ENCODE results near the gene PLEKHS1.
A peak's percentile ranks its signal among the peaks of the same experiment; 100 is the strongest.

The PLEKHS1 gene

GRCh38 chr10:113751181-113751732 is at the start of gene PLEKHS1:
Gene PLEKHS1 (plus strand): TSS chr10:113751682. CDS start chr10:113755278, 3,596 bp downstream.
- no peak for DNase-seq

GRCh38 chr10:113704637-113705343 is 46.7 kb upstream of the PLEKHS1 start:
- no peak for DNase-seq

DNA sequence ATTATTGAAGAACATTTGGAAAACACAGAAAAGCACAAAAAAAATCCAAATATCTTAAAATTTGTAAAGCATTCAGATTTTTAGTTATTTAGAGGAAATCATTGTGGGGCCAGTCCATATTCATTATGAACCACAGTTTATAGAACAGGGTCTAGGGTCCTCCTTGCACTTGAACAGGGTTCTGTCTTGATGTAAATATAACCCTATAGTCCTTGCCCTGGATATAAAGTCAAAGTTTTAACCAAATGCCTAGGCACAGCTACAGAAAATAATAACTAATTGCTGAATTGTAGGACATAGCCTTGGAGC is 46.2 kb upstream of the PLEKHS1 start:
- DNase-seq, result no peak

DNA sequence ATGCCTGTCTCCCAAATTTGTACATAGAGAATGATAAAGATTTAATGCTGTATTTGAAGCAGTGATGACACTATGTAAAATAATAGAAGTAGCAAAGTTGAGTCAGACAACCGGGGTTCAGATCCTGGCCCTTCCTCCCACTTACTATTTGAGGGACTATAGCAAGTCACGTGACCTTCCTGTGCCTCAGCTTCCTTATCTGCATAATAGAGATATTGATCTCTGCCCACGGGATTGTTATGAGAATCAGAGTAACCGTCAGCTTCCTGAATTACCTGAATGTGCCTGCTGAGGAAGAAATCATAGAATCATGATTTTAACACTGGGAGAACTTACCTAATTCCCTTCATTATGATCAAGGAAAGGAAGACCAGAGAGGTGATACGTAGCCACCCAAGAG is 44.9 kb upstream of the PLEKHS1 start:
- no peak for DNase-seq

- DNase-seq, result no peak
Observed at GRCh38 chr10:113708640-113709039, 42.8 kb upstream of the PLEKHS1 start.

- peak in 1 of 2 experiments; percentile 19 for DNase-seq
Observed at GRCh38 chr10:113709221-113709838, 42.2 kb upstream of the PLEKHS1 start.

GRCh38 chr10:113711142-113711541 is 40.3 kb upstream of the PLEKHS1 start:
- no peak for DNase-seq

GRCh38 chr10:113712024-113712423 is 39.5 kb upstream of the PLEKHS1 start:
- no peak for DNase-seq

- no peak for DNase-seq
Observed at GRCh38 chr10:113712755-113713639, 38.5 kb upstream of the PLEKHS1 start.

DNA sequence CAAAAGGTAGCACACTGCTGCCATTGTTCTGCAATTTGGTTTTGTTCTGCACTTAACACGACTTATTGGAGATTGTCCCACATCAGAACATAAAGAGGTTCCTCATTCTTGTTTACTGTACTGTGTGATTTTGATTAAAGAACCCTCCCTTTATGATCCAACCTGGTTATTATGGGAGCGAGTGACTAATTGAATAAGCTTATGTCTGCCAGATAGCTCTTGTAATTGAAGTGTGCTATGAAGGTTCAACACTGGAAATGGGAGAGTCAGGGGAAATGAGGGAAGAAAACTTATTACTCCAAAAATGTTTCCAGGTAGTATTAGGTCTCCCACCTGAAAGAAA is 37.9 kb upstream of the PLEKHS1 start:
- DNase-seq, result no peak

- DNase-seq, result no peak
Observed at GRCh38 chr10:113716109-113716910, 35.2 kb upstream of the PLEKHS1 start.

DNA sequence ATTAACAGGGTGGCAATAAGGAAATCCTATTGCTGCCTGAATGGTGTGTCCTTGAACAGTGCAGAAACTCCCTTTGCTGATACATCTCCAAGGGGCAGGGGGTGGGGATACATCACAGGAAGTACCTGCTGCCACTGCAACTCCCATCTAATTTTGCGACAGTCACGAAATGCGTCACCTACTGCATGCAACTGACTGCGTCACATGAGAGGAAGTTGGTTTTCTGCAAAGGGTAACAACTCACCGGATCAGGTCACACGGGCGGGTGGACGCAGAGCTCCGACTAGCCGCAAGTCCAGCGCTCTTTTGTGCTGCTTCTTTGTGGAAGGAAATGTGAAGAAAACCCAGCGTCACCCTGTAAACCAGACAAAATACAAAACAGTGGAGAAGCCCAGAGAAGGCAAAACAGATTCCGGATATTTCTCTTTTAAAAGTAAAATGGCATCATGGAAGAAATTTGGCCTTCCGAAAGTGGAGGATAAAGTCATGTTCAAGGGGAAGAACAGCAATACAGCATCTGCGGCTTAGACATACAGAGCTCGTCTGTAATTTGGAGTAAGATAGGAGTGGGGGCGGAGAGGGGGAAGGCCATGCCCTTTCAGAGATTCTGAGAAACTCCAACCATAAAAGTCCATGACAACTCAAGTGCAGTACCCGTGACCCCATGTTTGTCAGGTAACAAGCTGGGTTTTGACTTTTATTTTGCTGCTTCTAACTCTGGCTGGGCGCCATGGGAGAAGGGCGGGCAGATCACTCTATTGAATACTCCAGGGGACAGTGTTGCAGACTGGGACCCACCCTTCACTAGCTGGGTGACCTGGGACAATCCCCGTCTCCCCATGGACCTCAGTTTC is 32.3 kb upstream of the PLEKHS1 start:
- DNase-seq, result no peak

- DNase-seq, result no peak
Observed at GRCh38 chr10:113720386-113720785, 31.1 kb upstream of the PLEKHS1 start.

DNA sequence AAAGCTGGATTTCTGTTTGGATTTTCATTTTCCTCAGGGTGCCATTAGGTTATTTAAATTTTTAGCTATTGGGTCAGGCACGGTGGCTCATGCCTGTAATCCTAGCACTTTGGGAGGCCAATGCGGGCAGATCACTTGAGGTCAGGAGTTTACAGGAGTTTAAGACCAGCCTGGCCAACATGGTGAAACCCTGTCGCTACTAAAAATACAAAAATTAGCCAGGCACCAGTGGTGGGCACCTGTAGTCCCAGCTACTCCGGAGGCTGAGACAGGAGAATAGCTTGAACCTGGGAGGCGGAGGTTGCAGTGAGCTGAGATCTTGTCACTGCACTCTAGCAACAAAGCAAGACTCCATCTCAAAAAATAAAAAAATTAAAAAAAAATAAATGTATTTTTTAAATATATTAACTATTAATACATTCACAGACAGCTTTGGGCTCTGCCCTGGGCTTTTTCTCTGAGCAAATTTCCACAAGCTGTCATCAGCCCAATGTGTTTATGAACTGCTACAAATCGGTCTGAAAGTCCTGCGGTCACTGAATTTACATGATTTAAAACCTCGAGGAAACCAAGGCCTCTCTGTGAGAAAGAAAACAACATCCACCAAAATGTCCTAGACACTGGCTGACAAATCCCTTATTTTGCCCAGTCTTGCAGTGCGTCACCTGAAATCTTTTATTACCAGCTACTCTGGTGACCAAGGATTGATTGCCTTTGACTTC is 19.2 kb upstream of the PLEKHS1 start:
- no peak for DNase-seq

DNA sequence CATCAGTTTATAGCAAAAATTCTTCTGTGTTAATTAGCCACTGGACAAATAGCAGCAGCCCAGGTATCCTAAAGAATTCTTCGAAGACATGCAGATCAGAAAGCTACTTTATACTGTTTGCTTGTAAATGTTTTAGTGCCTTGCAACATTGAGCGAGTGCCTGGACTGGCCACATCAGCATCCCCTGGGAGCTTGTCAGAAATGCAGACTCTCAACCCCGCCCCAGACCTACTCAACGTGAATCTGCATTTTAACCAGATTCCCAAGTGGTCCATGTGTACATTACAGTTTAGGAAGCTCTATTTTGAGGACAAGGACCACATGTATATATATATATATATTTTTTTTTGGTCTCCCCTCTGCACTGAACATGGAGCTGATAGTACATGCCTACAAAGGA is 18.5 kb upstream of the PLEKHS1 start:
- DNase-seq, result no peak

DNA sequence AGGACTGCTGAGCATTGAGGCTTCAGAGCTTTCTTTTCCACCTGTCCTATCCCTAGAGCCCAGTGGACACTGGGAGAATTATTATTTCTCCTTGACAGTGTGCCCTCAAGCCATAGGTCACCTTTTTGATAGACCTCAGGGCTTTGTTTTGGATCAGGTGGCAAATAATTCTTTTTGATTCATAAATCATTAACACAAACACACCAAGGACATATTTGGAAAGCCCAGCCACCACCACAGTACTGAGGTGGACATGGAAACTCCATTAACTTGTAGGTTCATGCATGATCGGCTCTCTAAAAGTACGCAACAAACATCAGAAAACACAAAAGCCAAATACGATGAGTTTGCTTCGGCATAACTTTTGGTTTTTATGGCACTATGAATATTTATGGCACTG is 17.8 kb upstream of the PLEKHS1 start:
- no peak for DNase-seq

DNA sequence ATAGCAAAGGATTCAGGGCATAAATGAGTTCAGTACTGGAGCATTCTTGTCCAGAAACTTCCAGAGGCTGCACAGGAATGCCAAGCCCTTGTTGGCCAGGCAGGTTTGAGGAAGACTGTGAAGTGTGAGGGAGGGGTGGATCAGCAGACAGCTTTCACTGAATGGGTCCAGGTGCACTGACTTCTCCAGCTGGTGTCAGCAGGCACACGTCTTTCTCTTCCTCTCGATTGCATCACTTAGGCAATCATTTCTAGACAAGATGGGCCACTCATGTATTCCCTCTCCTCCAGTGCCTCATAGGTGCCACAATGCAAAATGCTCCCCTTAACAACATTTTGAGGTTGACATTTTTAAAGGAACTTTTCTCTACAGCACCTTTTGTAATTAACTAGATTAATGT is 15.6 kb upstream of the PLEKHS1 start:
- DNase-seq, result peak; percentile 3 to 9

DNA sequence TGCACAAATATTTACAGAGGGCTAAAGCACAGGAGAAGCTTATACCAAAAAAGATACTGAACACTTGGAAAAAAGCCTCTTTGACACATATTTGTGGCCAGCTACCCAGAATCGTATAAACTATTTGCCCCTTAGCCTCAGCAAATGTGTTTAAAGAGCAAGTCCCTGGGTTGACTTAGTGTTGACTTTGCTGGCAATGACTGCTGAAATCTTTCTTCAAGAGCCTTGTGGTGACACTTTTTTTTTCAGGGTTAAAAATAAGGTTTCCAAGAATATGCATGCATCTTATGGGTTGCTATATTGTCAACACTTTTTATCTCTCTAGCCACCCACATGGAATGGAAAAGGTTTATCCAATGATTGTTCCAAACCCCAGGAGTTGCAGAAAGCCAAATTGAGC is 14.9 kb upstream of the PLEKHS1 start:
- no peak for DNase-seq

DNA sequence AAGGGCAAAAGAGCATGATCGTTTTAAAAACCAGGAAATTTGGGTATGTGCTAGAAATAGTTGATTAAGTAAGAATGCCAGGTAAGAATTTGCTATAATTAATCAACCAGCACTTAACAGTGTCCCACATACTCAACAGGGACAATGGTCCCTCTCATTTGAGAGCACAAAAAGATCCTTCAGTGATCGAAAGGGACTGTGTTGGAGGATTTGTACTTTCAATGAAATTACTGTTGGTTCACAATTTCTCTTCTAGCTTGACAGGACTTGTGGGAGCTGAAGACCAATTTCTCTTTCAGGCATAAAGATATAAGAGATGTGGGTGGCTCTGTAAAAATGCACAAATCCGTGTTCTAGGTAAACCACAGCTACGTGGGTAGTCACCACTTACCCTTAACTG is 12.5 kb upstream of the PLEKHS1 start:
- no peak for DNase-seq

GRCh38 chr10:113739577-113739976 is 11.9 kb upstream of the PLEKHS1 start:
- DNase-seq, result no peak

- no peak for DNase-seq
Observed at GRCh38 chr10:113740850-113741249, 10.6 kb upstream of the PLEKHS1 start.
